CD4-positive, alpha-beta T cell treated with Interleukin-10 for 1 hour (primary cell): ENCODE data around the gene LHFPL6.

Experiments
- DNase-seq: peaks from one replicate; pipeline ENCODE4 v3.0.0-alpha.2; 2020

LHFPL6 gene

GRCh38 chr13:39335721-39336120 is 267.3 kb downstream of the LHFPL6 start:
- DNase-seq, result no peak

GRCh38 chr13:39330504-39330903 is 272.5 kb downstream of the LHFPL6 start:
- no peak for DNase-seq

DNA sequence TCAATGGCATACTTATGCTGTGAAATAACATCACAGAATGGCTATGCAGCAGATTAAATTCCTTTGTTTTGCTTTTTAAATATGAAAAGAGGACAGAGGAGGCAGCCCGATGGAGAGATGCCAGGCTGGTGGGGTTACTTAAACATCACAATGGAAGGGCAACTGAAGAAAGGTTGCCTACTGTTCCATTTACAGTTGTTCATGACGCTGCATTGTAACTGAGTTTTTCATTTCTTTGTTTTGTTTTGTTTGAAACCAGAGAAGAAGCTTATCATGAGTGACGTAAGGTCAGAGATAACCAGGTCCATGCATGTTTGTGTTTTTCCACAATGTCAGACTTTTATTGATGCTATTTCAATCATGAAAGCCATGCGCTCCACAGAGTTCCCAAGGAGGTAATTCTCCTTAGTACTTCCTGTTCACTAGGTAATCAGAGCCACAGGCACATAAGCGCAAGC is 273.8 kb downstream of the LHFPL6 start:
- DNase-seq, result no peak

DNA sequence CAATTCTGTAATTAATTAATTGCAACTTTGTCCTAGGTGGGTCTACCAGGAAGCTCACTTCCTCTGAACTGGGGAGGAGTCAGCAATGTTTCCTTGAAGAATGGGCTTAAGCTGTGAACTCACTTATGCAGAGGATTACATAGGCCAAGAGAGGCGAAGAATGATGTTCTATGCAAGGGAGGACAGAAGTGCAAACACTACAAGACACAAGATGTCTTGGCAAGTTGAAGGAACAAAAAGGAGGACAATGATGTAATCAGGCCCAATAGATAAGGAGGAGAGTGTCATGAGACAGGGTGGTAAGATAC is 275.9 kb downstream of the LHFPL6 start:
- DNase-seq, result no peak

DNA sequence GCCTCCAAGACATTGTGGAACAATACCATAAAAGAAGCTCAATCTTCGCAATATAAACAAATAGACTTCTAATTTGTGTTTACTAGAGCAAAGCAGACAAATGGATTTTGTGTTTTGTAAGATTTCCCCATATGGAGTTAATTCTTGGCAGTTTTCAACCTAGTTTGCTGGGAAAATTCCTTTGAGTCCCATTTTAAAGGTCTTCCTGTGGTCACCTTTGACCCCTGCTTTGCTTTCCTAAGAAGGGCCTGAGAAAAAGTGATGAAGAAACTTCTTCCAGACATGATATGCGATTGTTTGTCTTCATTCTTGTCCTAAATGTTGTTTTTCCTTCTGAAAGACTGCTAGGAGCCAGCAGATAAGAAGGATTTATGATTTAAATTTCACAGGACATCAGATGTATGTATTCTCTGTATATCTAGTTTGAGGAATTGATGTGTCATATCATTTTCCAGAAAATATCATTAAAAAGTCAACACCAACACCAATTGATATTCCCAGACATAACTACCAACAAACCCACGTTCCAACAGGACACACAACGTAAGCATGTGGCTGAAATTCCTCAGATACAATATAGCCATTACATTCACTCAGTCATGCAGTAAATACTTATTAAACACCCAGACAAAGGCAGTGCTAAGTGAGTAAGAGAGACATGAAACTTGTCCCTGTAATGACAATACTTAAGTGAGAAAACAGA is 276.4 kb downstream of the LHFPL6 start:
- no peak for DNase-seq

DNA sequence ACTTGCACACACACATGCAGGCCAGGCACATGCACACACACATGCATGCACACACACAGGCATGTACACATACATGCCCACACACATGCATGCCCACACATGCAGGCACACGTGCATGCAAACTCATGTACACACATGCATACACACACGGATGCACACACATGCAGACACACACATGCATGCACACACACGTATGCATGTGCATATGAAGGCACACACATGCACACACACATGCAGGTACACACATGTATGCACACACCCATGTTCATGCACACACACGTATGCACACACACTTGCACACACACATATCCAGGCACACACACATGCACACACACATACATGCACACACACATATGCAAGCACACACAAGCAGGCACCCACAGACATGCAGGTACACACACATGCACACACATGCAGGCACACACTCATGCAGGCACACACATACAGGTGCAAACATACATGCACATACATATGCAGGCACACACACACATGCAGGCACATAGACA is 278.1 kb downstream of the LHFPL6 start:
- no peak for DNase-seq

GRCh38 chr13:39322836-39323585 is 280.0 kb downstream of the LHFPL6 start:
- DNase-seq, result no peak

DNA sequence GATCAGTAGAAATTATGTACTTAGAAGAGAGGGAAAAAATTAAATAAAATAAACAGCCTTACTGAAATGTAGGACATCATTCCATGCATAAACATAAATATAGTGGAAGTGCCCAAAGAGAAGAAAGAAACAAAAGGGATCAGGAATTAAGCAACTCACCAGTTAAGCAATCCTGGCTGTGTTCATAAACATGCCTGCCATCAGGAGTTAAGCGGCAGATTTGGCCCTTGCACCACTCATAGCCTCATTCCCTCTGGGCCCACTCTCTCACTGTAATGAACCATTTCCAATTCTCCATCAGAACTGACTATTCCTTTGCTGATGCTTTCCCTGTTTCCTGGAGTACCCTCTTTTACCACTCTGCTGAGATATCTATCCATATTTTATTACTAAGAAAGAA is 281.4 kb downstream of the LHFPL6 start:
- no peak for DNase-seq

DNA sequence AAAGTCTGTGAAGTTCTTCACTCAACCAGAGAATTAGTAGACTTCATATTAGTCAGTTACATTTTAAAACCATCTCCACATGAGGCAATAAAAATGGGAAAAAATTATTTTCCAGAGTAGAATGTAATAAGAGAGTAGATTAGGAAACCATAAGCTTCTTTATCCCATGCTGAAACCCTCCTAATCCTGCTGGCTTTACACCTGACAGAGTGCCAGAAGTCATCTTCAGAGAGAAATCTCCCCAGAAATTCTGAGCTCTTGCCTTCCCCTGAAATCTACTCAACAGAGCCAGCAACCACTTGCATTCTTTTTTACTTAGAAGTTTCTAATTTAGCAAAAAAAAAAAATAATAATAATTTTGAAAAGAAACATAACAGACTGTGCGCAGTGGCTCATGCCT is 284.8 kb downstream of the LHFPL6 start:
- no peak for DNase-seq

DNA sequence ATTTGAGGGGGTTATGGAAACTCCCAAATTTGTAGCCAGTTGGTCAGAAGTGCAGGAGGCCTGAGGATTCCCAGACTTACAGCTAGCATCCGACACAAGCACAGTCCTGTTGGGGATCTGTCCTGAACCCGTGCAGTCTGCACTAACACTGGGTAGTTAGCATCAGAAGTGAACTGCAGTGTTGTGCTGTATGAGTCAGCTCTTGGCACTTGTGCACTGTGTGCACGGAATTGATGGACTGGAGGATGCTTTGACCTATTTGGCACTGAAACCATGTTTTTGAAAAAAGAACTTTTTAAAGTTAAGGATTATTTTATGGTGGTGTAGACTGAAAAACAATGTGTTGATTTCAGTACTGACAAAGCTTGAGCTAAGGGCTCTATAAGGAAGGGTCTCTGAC is 285.7 kb downstream of the LHFPL6 start:
- no peak for DNase-seq

- DNase-seq, result no peak
These were observed 287.2 kb downstream of the LHFPL6 start for GRCh38 chr13:39315796-39316195.

GRCh38 chr13:39313721-39314120 is 289.3 kb downstream of the LHFPL6 start:
- no peak for DNase-seq

DNA sequence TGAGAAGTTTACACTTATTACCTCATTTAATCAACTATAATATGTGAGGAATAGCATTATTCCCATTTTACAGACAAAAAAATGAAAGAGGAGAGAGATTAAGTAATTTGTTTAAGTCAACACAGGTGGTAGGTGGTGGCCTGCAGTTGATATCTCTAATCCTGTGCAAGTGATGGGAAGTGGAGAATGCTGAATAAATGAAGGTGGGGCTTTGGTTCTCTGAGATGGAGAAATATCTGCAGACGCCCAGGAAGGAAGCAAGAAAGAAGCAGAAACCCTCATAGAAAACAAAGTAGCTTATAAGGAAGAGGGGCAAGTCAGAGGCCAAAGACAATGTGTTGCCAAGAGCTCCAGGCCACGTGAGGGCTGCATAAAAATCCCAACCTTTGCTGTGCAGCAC is 290.4 kb downstream of the LHFPL6 start:
- DNase-seq, result no peak

- no peak for DNase-seq
These were observed 291.4 kb downstream of the LHFPL6 start for GRCh38 chr13:39311619-39312018.

- no peak for DNase-seq
These were observed 292.0 kb downstream of the LHFPL6 start for GRCh38 chr13:39310961-39311360.

DNA sequence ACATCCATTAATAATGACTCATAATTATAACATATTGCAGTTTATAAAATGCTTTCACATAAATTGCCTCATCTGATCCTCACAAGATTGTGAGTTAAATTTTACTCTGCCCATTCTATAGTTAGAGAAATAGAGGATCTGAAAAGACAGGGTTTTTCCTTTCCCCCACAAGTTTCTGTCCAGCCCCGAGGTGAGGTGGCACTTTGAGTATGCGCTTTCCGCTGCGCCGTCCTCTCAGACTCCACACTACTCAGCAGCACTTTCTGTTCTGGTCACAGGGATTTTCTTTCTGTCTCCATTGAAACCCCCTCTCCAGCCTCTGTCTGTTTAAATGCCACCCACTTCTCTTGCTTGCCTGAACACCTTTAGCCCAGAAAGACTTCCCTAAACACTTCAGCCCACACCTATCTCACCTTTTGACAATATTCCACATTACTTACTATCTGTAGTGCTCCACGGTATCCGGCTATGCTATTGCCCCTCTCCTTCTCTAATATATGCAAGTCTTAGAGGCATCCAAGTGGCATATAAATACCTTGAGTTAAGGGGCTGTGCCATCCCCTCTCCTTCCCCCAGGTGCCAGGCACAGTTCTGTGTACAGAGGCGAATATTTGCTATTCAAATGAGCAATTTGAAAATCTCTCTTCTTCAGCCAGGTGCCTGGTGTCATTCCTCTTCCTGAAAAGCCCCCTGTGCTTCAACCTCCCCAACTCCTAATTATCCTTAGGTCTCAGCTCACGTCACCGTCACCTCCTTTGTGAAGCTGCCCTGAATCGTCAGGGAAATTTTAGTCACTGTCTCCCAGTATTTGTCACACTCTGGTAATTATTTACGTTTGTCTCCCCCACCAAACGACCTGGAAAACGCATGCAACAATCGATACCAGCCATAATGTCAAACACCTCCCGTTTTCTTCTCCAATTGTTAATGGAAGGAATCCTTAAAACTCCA is 296.1 kb downstream of the LHFPL6 start:
- DNase-seq, result no peak

- DNase-seq, result no peak
These were observed 300.2 kb downstream of the LHFPL6 start for GRCh38 chr13:39302820-39303219.

- DNase-seq, result no peak
These were observed 304.0 kb downstream of the LHFPL6 start for GRCh38 chr13:39298951-39299350.

GRCh38 chr13:39297664-39298171 is 305.3 kb downstream of the LHFPL6 start:
- no peak for DNase-seq

DNA sequence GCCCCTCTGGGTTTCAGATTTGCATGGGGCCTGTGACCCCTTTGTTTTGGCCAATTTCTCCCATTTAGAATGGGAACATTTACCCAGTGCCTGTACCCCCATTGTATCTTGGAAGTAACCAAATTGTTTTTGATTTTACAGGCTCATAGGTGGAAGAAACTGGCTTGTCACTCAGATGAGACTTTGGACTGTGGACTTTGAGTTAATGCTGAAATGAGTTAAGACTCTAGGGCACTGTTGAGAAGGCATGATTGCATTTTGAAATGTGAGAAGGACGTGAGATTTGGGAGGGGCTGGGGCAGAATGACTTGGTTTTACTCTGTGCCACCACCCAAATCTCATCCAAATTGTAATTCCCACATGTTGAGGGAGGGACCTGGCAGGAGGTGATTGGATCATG is 306.0 kb downstream of the LHFPL6 start:
- DNase-seq, result no peak

DNA sequence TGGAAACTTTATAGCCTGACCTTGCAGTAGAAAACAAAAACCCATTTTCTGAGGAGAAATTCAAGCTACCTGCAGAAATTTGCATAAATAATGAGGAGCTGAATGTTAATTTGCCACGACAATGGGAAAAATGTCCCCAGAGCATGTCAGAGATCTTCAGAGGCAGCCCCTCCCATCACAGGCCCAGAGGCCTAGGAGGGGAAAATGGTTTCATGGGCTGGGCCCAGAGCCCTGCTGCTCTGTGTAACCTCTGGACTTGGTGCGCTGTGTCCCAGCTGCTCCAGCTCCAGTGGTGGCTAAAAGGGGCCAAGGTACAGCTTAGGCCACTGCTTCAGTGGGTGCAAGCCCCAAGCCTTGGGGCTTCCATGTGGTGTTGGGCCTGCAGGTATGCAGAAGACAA is 306.8 kb downstream of the LHFPL6 start:
- DNase-seq, result no peak
